NCI-H1436 (cell line): Measurements from ENCODE around the gene LONRF2.

ENCODE experiments used
- DNase-seq: peaks from one replicate; lab custom pipeline; 2025; lab: John Stamatoyannopoulos, UW

LONRF2 gene

DNA sequence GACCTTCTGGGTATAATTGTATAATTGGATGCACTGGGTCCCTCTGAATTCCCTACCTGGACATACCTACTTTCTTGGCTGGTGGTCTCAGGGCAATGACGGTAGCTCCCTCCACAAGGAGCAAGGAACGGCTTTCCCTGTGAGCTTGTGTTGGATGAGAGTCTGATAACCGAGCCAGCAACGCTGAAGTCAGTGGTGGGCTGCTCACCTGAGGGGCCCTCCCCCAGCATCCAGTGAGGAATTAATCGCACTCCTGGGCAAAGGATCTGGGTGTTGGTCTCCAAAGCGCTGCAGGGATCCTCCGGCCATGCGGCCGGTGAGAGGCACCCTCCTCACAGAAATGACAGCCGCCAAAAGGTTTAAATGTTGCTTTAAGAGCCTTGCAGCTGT, 47.1 kb downstream of the LONRF2 start:
- DNase-seq: no peak

DNA sequence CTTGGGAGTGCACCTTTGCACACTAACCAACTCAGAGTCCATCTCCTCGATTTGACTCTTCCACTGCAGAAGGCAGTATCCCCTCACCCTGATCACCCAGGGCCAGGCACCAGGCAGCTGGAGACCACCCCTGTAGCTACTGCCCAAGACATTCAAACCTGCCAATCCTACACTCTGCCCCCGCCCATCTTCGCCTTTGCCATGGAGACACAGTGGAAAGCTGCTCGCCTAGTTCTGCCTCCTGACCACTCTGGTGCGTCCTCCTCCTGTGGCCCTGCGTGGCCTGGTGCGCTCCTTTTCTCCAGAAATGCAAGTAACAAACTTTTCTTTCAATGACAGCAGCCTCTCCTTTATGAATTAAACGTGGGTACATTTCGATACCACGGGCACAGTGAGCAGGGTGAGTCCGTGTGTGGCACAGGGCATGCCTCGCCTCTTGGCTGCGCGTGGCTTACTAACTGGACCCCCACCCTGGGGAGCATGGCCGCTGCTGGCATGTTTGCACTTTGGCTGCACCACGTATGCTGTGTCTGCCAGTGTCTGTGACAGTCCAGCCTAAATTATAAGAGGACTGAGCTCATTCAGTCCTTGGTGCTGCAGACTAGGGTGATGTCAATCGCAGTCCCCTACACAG, 47.6 kb downstream of the LONRF2 start:
- no peak for DNase-seq

DNA sequence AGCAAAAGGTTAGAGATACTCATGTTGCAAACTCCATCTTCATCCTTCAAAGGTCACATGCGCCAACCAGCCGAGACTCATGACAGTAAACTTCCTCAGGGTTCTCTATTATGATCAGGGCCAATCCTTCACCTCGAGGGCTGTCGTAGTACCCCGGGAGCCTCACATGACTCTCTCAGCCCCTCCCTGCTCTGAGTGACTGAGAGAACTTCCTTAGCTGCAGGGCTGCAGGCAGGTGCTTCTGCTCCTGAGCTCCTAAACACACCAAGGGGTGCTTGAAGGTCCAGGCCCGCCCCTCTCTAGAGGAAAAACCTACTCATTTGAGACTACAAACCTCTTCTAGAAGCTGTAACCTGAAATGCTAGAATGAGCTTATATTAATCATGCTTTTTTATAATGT, 48.2 kb downstream of the LONRF2 start:
- DNase-seq: no peak

DNA sequence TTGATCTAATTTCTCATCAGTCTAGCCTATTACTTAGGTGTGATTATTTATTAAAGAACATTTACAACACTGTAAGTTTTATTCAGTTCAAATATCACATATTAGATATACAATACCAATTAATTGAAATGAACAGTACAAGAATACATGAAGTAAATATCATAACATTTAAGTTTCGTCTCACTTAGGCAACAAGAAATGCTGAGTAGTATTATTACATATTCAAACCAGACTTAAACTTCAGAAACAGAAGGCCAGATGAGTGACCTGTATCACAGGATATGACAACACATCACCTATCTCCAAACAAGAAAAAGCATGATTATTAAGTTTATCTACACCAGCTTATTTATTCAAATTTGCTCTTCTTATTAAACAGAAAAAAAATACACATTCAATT, 48.9 kb downstream of the LONRF2 start:
- DNase-seq: no peak

DNA sequence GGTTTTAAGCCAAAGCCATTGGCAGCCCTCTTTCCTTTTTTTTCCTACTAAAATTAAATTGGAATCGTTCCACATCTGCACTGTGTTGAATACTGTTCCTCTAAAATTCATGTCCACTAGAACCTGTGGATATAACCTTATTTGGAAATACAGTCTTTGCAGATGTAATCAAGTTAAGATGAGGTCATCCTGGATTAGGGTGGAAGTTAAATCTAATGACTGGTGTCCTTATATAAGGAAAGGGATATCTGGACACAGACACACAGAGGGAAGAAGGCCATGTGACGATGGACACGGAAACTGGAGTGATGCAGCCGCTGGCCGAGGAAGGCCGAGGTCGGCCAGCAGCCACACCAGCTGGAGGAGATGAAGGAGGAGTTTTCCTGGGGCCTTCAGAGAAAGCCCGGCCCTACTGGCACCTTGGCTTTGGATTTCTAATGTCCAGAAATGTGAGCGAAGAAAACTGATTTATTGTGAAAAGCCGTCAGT, 49.4 kb downstream of the LONRF2 start:
- no peak for DNase-seq

DNA sequence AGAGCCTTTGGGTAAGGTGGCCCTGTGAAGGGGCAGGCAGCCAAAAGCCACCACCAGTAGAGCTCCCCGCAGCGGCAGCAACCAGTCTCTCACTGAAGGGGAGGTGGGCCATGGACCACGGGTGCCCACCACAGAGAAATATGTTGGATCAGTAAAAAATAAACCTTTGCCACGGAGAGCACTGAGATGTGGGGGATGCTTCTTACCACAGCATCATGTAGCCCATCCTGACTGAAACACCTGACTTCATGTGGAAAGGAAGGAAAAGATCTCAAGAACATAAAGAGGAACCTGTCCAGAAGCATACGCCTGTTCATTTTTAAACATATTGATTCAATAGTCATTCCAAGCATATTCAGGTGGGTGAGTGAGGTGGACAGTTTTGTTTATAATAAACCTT, 51.1 kb downstream of the LONRF2 start:
- DNase-seq: no peak

DNA sequence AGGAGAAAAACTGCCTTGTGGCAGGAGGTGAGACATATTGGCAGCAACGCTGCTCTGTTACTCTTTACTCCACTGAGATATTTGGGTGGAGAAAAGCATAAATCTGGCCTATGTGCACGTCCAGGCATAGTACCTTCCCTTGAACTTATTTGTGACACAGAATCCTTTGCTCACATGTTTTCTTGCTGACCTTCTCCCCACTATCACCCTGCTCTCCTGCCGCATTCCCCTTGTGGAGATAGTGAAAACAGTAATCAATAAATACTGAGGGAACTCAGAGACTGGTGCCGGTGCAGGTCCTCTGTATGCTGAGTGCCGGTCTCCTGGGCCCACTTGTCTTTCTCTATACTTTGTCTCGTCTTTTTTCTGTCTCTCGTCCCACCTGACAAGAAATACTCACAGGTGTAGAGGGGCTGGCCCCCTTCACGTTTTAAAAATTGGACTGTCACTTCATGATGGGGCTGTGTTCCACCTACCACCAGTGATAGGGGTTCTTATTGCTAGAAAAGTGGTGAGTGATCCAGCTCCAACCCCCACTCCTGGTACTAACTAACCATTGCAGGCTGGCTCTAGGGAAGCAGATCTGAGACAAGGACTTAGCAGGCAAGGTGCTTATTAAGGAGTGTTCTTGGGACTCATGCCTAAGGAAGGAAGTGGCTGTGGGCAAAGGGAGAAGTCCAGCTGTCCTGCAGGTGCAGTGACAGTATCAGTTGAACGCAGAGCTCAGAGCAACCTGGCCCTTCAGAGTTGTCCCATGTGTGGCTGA, 51.7 kb downstream of the LONRF2 start:
- no peak for DNase-seq

DNA sequence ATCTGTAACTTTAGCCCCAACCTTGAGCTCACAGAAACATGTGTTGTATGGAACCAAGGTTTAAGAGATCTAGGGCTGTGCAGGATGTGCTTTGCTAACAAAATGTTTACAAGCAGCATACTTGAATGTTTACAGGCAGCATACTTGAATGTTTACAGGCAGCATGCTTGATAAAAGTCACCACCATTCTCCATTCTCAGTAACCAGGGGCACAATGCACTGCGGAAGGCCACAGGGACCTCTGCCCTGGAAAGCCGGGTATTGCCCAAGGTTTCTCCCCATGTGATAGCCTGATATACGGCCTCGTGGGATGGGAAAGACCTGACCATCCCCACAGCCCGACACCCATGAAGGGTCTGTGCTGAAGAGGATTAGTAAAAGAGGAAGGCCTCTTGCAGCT, 52.4 kb downstream of the LONRF2 start:
- DNase-seq: no peak

DNA sequence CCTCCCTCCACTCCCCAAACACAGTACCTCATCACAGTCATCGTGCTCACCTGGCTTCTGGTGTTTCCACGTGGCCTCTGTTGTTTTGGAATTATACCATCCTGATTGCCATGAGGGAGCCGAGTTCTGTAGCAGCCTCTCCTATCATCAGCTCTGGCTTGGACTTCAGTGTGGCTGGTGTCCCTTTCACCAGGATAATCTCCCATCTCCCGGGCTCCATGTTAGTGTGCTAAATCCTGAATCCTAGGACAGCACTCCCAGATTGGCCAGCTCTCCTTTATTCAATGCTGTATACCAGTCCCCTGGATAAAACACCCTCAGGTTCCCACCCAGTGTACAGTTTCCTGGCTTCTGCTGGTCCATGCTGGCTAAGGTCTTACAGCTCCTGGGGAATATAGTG, 53.3 kb downstream of the LONRF2 start:
- no peak for DNase-seq

DNA sequence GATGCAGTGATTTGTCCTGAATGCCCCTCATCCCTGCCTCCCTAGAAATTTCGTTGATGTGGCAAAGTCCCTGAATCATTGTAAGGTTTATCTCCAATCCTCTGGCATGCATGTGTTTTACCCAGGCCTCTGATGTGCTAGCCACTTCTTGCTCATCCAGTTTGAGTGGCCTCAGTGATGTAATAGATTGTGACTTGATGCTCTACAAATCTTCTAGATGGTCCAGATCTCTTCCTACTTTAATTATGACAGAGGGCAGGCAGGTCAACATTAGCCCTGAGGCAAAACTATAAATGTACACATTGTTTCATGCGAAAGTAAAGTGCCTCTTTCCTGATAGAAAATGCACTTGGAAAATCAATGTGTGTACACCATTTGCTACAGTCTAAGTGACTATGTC, 54.5 kb downstream of the LONRF2 start:
- no peak for DNase-seq

DNA sequence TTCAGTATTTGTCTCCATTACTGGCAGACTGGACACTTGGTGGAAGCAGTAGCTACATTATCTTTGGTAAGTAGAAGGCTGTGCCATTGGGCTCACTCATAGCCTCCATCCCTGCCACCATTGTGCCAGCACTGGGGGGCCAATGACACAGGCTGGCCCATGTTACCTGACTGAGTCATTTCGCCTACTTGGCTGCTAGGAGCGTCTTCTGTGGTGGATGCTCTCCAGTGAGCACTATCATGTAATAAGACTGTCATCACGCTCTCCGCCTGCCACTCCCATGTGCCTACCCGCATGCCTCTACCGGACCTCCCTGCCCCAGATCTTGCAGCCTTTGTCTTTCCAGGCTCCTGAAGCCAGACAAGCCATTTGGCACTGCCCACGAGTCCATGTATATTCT, 56.2 kb downstream of the LONRF2 start:
- no peak for DNase-seq

DNA sequence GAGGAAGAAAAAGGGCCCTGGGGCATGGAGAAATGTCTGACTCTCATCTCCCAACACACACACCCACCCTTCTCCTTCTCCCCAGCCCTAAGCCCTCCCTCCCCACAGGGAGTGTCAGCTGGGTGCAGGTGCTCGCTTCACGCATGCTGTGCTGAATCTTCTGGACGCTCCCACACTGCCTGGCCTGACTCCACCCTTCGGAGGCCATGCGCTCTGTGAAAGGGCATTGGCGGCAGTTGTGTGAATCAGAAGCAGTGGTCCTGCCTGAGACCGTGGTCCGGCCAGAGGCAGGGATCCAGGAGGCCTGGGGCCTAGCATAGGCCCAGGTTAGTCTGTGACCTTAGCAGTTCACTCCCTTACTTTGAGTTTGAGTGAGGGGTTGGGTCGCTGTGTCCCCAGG, 57.1 kb downstream of the LONRF2 start:
- no peak for DNase-seq

DNA sequence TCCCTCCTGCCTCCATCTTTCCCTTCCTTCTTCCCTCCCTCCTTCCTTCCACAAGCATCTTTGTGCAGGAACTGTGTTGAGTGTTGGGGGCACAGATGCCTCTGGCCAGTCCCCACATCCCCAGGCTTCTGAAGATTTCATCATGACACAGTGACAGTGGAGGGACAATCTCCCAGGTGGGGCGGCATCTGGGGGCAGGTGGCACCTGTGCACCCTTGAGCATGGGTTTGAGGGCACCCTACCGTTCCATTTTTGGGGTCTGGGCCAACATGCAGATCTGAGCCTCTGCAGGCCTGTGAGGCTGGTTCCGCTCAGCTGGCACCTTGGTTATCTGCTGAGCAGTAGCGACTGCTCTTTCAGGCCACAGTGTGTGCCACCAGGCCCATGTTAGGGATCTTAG, 57.6 kb downstream of the LONRF2 start:
- no peak for DNase-seq

DNA sequence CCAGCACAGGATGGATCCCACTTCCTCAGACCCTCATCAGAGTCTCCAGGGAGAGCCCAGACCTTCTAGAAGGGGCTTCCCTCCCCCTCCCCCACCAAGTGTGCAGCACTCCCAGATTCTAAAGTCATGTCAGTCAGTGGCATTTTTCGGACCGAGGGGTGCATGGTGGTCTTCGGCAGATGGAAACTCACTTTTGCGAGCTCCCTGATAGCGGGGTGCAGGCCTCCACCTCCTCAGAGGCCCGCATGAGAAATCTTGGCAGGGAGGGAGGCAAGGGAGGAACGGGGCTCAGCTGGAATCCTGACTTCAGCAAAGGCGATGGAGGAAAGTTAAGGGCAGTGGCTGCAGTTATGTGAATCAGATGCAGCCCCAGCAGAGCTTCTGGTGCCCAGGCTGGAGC, 58.2 kb downstream of the LONRF2 start:
- no peak for DNase-seq

DNA sequence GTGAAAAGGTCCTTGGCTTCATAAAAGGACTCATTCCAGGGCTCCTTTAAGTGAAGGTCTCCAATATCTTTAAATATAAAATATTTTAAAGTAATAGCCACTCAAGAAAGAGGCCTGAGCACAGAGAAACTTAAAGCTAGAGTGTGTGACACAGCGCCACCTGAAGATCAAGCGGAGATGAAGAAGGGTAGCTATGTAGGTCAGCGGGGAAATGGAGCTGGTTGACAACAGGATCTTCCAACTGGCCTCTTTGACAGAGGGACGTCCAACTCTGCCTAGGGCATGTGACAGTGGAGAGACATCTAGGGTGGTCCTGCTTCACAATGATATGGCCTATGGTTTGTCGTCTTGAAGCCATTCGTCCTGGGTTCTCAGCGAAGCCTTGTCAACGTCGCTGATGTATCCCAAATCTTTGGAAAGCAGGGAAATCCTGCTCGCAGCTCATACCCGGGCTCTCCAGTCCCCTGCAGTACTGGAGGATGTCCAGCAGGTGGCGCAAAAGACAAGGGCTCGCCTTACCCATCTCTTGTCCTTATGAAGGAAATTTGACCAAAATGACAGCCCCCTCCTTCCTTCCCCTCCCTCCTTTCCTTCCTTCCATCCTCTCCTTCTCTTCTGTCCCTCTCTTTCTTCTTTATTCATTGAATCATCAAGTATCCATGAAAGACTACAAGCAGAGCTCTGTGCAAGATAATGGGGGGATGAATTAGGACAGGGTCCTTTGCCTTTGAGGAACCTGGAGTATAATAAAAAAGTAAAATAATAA, 59.6 kb downstream of the LONRF2 start:
- peak; percentile 36 for DNase-seq

DNA sequence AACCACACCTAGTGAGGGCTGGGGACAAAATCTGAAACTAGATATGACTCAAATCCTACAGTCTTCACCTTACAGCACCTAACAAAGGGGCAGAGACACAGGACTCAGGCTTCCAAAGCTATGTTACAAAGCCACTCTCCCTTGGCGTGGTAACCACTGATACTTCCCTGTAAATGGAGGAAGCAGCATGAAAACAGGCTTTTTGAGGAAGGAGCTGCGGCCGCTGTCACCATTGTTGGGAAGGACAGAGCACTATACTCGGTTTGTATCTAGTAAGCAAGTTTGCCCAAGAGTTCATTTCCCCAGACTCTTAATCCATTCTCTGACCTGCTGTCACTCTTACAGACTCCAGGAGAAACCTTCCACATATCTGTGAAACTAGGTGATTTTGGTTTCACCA, 60.3 kb downstream of the LONRF2 start:
- DNase-seq: no peak

DNA sequence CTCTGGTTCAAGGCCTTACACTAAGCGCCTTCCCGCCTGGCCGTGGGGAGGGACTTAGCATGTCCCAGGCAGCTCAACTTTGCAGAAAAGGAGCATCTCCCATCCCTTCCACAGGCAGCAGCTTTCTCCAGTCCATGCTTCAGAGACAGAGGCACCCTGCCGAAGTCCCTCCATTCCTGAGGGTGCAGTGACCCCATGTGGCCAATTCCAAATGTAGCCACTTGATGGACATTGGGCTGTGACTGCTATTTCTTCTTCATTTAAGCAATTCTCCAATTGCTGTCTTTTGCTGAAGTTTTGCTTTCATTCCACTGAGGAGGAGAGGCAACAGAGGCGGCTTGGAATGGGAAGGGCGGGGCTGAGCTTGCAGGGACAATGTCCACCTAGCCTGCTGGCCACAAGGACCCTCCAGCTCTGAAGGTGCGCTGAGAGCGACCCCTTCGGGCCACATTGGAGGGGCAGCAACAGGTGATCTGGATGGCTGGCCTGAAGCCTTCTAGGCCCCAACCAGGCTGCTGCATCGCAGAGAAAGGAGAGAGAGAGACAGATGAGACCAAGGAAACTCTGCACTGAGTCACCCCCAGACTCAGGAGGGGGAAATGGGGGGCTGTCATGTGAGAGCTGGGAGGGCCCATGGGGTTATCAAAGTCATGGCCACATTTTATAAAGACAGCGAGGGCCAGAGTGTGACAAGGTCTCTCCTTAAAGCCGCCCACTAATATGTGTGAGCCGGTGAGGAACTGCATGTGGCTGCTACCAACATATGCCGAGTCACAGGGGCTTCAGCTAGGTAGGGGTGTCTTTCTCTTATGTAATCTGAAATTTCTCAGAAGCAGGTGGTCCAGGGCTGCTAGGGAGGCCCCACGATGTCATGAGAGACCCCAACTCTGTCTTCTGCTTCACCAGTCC, 61.3 kb downstream of the LONRF2 start:
- DNase-seq: no peak

DNA sequence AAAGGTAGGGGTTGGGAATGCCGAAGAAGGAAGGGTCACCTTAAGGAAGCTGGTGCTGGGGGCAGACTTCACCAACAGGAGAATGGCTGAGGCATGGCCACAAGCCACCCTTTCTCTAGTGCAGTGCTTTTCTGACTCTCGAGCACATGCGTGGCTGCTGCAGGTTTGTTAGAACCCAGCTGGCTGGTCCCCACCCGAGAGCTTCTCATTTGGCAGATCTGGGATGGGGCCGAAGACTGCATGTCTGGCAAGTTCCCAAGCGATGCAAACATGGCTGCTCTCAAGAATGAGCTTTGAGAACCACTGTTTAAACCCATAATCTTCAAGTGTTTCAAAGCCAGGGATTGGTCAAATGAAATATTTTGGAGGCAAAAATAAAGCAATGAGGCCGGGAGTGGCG, 63.2 kb downstream of the LONRF2 start:
- no peak for DNase-seq

DNA sequence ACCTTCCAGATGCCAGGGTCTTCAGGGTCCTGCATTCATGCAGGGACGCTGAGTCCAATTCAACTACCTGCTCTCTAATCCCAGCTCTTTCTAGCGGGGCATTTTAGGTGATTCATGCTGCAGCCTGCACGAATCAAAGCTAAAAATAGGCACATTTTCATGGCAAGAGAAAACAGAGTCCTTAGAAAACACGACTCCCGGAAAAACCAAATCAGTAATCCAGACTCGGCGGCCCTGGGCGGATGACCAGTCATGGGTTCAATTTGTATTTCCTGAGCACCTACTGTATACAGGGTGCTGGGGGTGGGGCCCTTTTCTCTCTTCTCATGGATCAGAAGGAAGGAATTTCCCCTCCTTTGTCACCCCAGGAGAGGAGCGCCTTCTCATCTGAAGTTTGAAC, 64.4 kb downstream of the LONRF2 start:
- no peak for DNase-seq

DNA sequence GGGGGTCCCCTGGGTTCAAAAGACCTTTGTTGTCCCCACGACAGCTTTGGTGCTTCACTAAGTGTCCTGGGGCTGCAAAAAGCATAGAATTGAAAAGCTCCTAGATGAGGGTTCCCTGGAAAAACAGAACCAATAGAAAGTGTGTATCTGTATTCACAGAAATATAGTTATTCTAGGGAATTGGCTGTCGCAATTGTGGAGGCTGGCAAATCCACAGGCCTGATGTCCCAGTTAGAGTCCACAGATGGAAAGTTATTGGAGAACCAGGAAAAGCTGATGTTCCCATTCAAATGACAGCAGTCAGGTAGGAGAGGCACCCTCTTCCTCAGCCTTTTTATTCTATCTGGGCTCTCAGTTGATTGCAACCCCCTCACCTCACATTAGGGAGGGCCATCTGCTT, 65.5 kb downstream of the LONRF2 start:
- no peak for DNase-seq

DNA sequence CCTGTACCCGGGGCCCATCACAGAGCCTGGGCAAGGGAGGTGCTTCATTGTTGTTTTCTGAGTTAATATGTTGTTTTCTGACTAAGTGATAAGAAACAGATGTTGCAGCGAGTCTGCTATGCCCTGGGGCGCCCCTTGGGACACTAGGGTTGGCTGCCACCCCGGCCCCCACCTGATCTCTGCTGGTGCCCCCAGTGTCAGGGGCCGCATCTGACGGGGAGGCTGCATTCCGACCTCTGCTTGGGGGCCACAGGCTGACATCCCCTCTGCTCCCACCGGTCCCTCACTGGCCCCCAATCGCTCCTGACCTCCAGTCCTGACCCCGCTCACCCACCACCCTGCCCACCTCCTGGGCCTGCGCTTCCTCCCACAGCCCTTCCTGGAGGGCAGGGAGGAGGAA, 65.9 kb downstream of the LONRF2 start:
- DNase-seq: no peak

DNA sequence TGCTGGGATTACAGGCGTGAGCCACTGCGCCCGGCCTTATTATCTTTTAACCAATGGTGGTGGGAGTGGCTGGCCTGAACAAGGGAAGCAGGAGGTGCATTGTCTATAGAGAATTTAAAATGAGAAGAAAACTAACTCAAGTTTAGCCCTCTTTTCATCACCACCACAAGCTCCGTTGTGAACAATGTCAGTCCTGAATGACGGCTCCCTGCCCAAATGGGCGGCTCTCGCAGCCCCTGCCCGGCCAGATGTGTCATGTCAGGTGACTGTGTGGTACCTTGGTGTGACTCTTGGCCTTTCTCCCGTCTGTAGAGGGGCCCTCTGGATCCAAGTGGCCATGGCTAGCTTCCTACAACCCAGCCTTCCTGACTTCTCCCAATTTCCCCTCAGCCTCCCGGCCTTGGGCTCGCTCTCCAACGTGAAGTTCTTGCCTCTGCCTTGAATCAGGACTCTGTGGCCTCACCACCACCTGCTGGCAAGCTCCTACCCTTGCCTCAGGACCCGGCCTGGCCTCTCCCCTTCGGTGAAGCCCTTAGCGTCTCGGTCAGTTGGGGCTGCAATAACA, 67.6 kb downstream of the LONRF2 start:
- no peak for DNase-seq
